NCI-H226 (cell line): ENCODE data around the gene ATP2A1.
A peak's percentile ranks its signal among the peaks of the same experiment; 100 is the strongest.
"Not testable (repeated sequence)": the region's sequence is repeated elsewhere in the genome, so short reads cannot be mapped to it uniquely, and the experiment has no call there.

Experiments
- DNase-seq: peaks from one replicate; pipeline ENCODE4 v3.0.0-alpha.2; 2015

The ATP2A1 gene

GRCh38 chr16:28938721-28939120 lies 60.4 kb downstream of the ATP2A1 start:
- DNase-seq, result no peak

GRCh38 chr16:28939825-28940224 lies 61.5 kb downstream of the ATP2A1 start:
- not testable (repeated sequence) for DNase-seq

- DNase-seq, result no peak
These were observed 65.0 kb downstream of the ATP2A1 start for GRCh38 chr16:28943281-28943680.

GRCh38 chr16:28946681-28947080 lies 68.4 kb downstream of the ATP2A1 start:
- DNase-seq, result no peak

GRCh38 chr16:28950648-28951409 lies 72.5 kb downstream of the ATP2A1 start, which contains the start of gene NFATC2IP:
Gene NFATC2IP (plus strand): TSS chr16:28950937. CDS start chr16:28951012, 75 bp downstream.
- peak; percentile 100 for DNase-seq

GRCh38 chr16:28951410-28951943 lies 73.2 kb downstream of the ATP2A1 start:
- no peak for DNase-seq
